Adrenal gland (tissue), 5 donors: ENCODE measurements around the gene AKAP7.

Experiments used
- CTCF ChIP-seq, 6 experiments: fragments of 450-650 bp in 4 of 6; fragments of 200-600 bp in 2 of 6; sonication (generic) in 1 of 6; IDR thresholded peaks; 1 replicate in 5 of 6; 2 replicates in 1 of 6; pipeline versions ENCODE4 v1.5.1 to v1.8.0; 2016 to 2021; ENCODE audit warnings: antibody characterized with exemption in 6 of 6, mild to moderate bottlenecking in 2 of 6, moderate library complexity in 1 of 6
- POLR2A ChIP-seq, 2 donors: fragments of 450-650 bp; IDR thresholded peaks; one replicate each; pipeline ENCODE4 v1.6.1; 2017; ENCODE audit warnings: antibody characterized with exemption in 2 of 2, mild to moderate bottlenecking in 2 of 2, moderate library complexity in 1 of 2
- donor health status: DM: no; HTN: no; CAD: no.

DNA sequence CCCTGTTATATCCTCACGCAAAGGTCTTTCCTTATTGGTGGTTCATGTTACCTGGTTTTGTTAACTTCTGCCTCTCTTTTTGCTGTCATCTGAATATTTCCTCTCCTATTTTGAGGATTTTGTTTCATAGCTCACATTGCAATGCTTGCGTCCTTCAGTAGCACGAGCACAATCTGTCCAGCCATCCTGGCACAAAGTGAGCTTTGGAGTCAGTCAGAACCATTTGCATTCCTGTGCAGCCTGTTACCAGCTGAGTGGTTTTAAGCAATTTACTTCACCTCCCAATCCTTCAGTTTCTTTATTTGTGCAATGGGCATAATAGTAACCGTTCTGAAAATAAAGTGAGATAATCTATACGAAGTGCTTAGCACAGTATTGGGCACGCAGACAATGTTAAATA, 42.7 kb downstream of the AKAP7 start:
- no peak for TF ChIP-seq CTCF (IDR thresholded peaks at IDR 0.05)
- no peak for TF ChIP-seq POLR2A (IDR thresholded peaks at IDR 0.05)
